GM21529 (cell line): ENCODE measurements around the gene POLR2A.
"Not testable (repeated sequence)": the region's sequence is repeated elsewhere in the genome, so short reads cannot be mapped to it uniquely, and the experiment has no call there.

Experiments used
- ATAC-seq: cut with Tn5 transposase; IDR thresholded peaks from one replicate; pipeline ENCODE4 v1.9.1; 2021; ENCODE audit not compliant: unreplicated experiment

POLR2A gene

GRCh38 chr17:7478276-7479212, 5.6 kb upstream of the POLR2A start:
- no peak for ATAC-seq

- ATAC-seq, result no peak
These were observed 4.7 kb upstream of the POLR2A start, which contains the start of gene ZBTB4 for GRCh38 chr17:7479213-7480088. TSS of gene ZBTB4 (minus strand) at chr17:7479631. CDS start at chr17:7466801, 12,830 bp downstream.

GRCh38 chr17:7480089-7480384, 4.1 kb upstream of the POLR2A start:
- no peak for ATAC-seq

- not testable (repeated sequence) for ATAC-seq
These were observed 2.9 kb upstream of the POLR2A start, which contains the start of gene SLC35G6 for GRCh38 chr17:7481275-7481674. TSS of gene SLC35G6 (plus strand) at chr17:7481446. CDS start at chr17:7481517, 71 bp downstream.

GRCh38 chr17:7481842-7482741, 2.1 kb upstream of the POLR2A start:
- ATAC-seq, result not testable (repeated sequence)

GRCh38 chr17:7482742-7483088, 1.5 kb upstream of the POLR2A start:
- not testable (repeated sequence) for ATAC-seq

GRCh38 chr17:7483255-7484066, 705 bp upstream of the POLR2A start:
- peak; percentile 28 for ATAC-seq

GRCh38 chr17:7484919-7485377, 782 bp downstream of the POLR2A start:
- no peak for ATAC-seq

- no peak for ATAC-seq
These were observed 2.0 kb downstream of the POLR2A start for GRCh38 chr17:7486181-7486580.

- ATAC-seq, result no peak
These were observed 6.0 kb downstream of the POLR2A start for GRCh38 chr17:7490144-7490543.

GRCh38 chr17:7491583-7491982, 7.4 kb downstream of the POLR2A start:
- ATAC-seq, result no peak

GRCh38 chr17:7493941-7494340, 9.8 kb downstream of the POLR2A start:
- ATAC-seq, result no peak

GRCh38 chr17:7495906-7496434, 11.8 kb downstream of the POLR2A start:
- ATAC-seq, result no peak

GRCh38 chr17:7496470-7497183, 12.5 kb downstream of the POLR2A start:
- ATAC-seq, result no peak

- ATAC-seq, result no peak
These were observed 13.1 kb downstream of the POLR2A start for GRCh38 chr17:7497228-7497627.

GRCh38 chr17:7497636-7498035, 13.5 kb downstream of the POLR2A start:
- no peak for ATAC-seq

- ATAC-seq, result no peak
These were observed 15.0 kb downstream of the POLR2A start for GRCh38 chr17:7499161-7499560.

GRCh38 chr17:7501729-7502128, 17.6 kb downstream of the POLR2A start:
- no peak for ATAC-seq
